ENCODE measurements around the gene RHBDD1. TPM values are rescaled to one million over a fixed set of nuclear protein-coding genes. Genes with fewer than 3 reads are reported as not detected.

Gene RHBDD1
- total RNA-seq, 2 experiments from 2014 or later, result 43.8 to 47.1 TPM

GRCh38 chr2:226971770-226972169 lies 135.9 kb downstream of the RHBDD1 start:
- H3K4me1 Mint-ChIP-seq (ENCODE audit: low read depth), result peaks cover 50% of the 10 kb centered on the region
- ChIA-PET POLR2A (interaction anchor here (1.0 kb wide), 1 partner anchor 20 kb away, joined by 3 read pairs; no protein-coding TSS in a partner anchor), CTCF (no interaction called here)
- Histone ChIP-seq H3K9me3 (ENCODE audit: control insufficient read depth in 1 of 2, insufficient read depth in 1 of 2, low read length in 2 of 2) (no peaks in the 10 kb centered on the region), H3K27ac (ENCODE audit: low read depth in 1 of 2, low read length in 2 of 2) (no peak overlapping the region), H3K4me1 (ENCODE audit: insufficient read depth, low read length) (no peaks in the 10 kb centered on the region), H3K27me3 (ENCODE audit: control insufficient read depth in 1 of 2, insufficient read depth in 2 of 2, low read length in 2 of 2) (no peaks in the 10 kb centered on the region), H3K4me3 (ENCODE audit: low read length) (no peak overlapping the region), H3K36me3 (ENCODE audit: insufficient read depth, low read length) (no peaks in the 10 kb centered on the region)
- H3K4me3 Mint-ChIP-seq, result peak overlapping the region; percentile 18
- H3K36me3 Mint-ChIP-seq (ENCODE audit: low read depth), result peaks cover 27% of the 10 kb centered on the region
- DNase-seq, result no peak
- intact Hi-C loops (cut with DNase I, micrococcal nuclease), result loop anchor here in 1 of 2 experiments (5.0 kb wide), 1 partner anchor 134 kb away; the partner anchor contains the start of gene RHBDD1
- TF ChIP-seq, protein P1, sequence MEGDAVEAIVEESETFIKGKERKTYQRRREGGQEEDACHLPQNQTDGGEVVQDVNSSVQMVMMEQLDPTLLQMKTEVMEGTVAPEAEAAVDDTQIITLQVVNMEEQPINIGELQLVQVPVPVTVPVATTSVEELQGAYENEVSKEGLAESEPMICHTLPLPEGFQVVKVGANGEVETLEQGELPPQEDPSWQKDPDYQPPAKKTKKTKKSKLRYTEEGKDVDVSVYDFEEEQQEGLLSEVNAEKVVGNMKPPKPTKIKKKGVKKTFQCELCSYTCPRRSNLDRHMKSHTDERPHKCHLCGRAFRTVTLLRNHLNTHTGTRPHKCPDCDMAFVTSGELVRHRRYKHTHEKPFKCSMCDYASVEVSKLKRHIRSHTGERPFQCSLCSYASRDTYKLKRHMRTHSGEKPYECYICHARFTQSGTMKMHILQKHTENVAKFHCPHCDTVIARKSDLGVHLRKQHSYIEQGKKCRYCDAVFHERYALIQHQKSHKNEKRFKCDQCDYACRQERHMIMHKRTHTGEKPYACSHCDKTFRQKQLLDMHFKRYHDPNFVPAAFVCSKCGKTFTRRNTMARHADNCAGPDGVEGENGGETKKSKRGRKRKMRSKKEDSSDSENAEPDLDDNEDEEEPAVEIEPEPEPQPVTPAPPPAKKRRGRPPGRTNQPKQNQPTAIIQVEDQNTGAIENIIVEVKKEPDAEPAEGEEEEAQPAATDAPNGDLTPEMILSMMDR (IDR thresholded peaks at IDR 0.05), result no peak
- H3K27ac Mint-ChIP-seq, result peak overlapping the region; percentile 38
- H3K9me3 Mint-ChIP-seq, result no peaks in the 10 kb centered on the region
- no peaks in the 10 kb centered on the region for H3K27me3 Mint-ChIP-seq
- ATAC-seq (ENCODE audit: poor library complexity), result no peak

DNA sequence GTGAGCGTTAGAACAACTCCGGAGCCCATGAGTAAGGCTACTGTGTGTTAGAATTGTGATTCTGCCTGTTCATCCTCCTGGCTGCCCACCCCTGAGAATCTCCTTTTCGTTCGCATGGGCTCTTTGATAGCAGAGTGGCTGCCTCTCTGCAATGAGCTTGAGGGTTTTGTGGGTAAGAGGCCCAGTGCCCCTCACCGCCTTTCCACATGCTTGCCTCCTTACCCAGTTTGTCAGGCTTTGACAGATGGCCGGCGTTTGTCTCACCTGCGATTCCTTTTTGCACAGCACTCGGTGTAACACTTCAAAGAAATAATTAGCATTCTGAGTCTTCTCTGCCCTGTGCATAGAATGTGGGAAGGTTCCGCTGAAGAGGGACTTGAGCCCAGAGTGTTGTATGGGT lies 138.0 kb downstream of the RHBDD1 start:
- H3K9me3 ChIP-seq (ENCODE audit: control insufficient read depth in 1 of 2, insufficient read depth in 1 of 2, low read length in 2 of 2), result no peaks in the 10 kb centered on the region
- TF ChIP-seq, protein P1 (IDR thresholded peaks at IDR 0.05), result no peak
- peaks cover 29% of the 10 kb centered on the region for H3K36me3 Mint-ChIP-seq (ENCODE audit: low read depth)
- peaks cover 62% of the 10 kb centered on the region for H3K4me1 Mint-ChIP-seq (ENCODE audit: low read depth)
- POLR2A ChIA-PET, result no interaction called here
- no peak for ATAC-seq (ENCODE audit: poor library complexity)
- no peak overlapping the region for H3K27ac Mint-ChIP-seq
- no peaks in the 10 kb centered on the region for H3K9me3 Mint-ChIP-seq
- no peaks in the 10 kb centered on the region for H3K4me1 ChIP-seq (ENCODE audit: insufficient read depth, low read length)
- intact Hi-C loops (cut with DNase I, micrococcal nuclease), result loop anchor here in 1 of 2 experiments (5.0 kb wide), 1 partner anchor 137 kb away; the partner anchor contains the start of gene RHBDD1
- H3K27me3 Mint-ChIP-seq, result no peaks in the 10 kb centered on the region
- no peak for DNase-seq
- CTCF ChIA-PET, result no interaction called here
- H3K27me3 ChIP-seq (ENCODE audit: control insufficient read depth in 1 of 2, insufficient read depth in 2 of 2, low read length in 2 of 2), result no peaks in the 10 kb centered on the region
- H3K27ac ChIP-seq (ENCODE audit: low read depth in 1 of 2, low read length in 2 of 2), result no peak overlapping the region
- H3K4me3 Mint-ChIP-seq, result no peak overlapping the region
- H3K36me3 ChIP-seq (ENCODE audit: insufficient read depth, low read length), result no peaks in the 10 kb centered on the region
- no peak overlapping the region for H3K4me3 ChIP-seq (ENCODE audit: low read length)

DNA sequence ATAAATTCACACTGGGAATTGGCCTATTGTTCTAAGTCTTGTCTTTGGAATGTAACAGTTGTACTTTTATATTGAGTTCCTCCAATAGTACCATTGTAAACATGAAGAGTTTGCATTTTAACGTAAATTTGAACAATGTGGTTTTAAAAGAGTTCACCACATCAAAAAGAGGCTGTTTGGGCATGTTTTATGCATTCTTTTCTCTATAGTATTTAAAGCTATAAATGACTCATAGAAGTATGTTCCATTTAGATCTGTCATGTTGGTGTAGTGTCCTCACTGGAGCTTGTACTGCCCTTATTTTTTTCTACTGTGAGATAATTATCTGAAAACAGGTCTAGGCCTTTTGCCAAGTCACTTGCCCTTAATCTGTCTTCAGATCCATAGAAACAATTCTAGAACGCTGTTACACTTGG lies 141.9 kb downstream of the RHBDD1 start:
- Histone ChIP-seq H3K27me3 (ENCODE audit: control insufficient read depth in 1 of 2, insufficient read depth in 2 of 2, low read length in 2 of 2) (no peaks in the 10 kb centered on the region), H3K36me3 (ENCODE audit: insufficient read depth, low read length) (no peaks in the 10 kb centered on the region), H3K27ac (ENCODE audit: low read depth in 1 of 2, low read length in 2 of 2) (no peak overlapping the region), H3K9me3 (ENCODE audit: control insufficient read depth in 1 of 2, insufficient read depth in 1 of 2, low read length in 2 of 2) (no peaks in the 10 kb centered on the region), H3K4me1 (ENCODE audit: insufficient read depth, low read length) (no peaks in the 10 kb centered on the region), H3K4me3 (ENCODE audit: low read length) (no peak overlapping the region)
- DNase-seq, result no peak
- intact Hi-C loops (cut with DNase I, micrococcal nuclease), result no loop called here
- ChIA-PET POLR2A (no interaction called here), CTCF (no interaction called here)
- Mint-ChIP-seq H3K27ac (no peak overlapping the region), H3K4me1 (ENCODE audit: low read depth) (peaks cover 50% of the 10 kb centered on the region), H3K4me3 (no peak overlapping the region), H3K36me3 (ENCODE audit: low read depth) (peaks cover 26% of the 10 kb centered on the region), H3K9me3 (no peaks in the 10 kb centered on the region), H3K27me3 (no peaks in the 10 kb centered on the region)
- TF ChIP-seq, protein P1 (IDR thresholded peaks at IDR 0.05), result no peak
- no peak for ATAC-seq (ENCODE audit: poor library complexity)

Data from CD4-positive, alpha-beta T cell (primary cell).